PFSK-1 (cell line): ENCODE measurements around the gene DGKZ.

Experiments used
- FOXP2 ChIP-seq: optimal IDR thresholded peaks from 2 replicates; pipeline ENCODE3; 2011; ENCODE audit warnings: borderline replicate concordance, control low read depth, inconsistent platforms; ENCODE audit not compliant: insufficient read depth; ENCODE audit errors: extremely low read length, extremely low read depth
- REST ChIP-seq, 2 experiments: IDR thresholded peaks; 2 replicates each; pipeline versions ENCODE4 v1.6.1 to v1.8.0; 2011 to 2012; ENCODE audit warnings: low read depth in 2 of 2, low read length in 2 of 2, control low read depth in 1 of 2, inconsistent platforms in 1 of 2, mild to moderate bottlenecking in 1 of 2, moderate library complexity in 1 of 2; ENCODE audit not compliant: insufficient read depth in 1 of 2
- SIN3A ChIP-seq: IDR thresholded peaks from 2 replicates; pipeline ENCODE4 v1.6.1; 2012; ENCODE audit warnings: mild to moderate bottlenecking, low read length, moderate library complexity, borderline replicate concordance; ENCODE audit not compliant: insufficient read depth
- TAF1 ChIP-seq: IDR thresholded peaks from 2 replicates; pipeline ENCODE4 v1.6.1; 2012; ENCODE audit warnings: low read length, control low read depth, borderline replicate concordance; ENCODE audit not compliant: insufficient read depth

GRCh38 chr11:46422588-46422987 lies 75.3 kb downstream of the DGKZ start:
- no peak for TF ChIP-seq SIN3A
- TF ChIP-seq REST (IDR thresholded peaks at IDR 0.05; ENCODE audit: insufficient read depth in 1 of 2, low read depth in 2 of 2, low read length in 2 of 2), result no peak
- TF ChIP-seq FOXP2, result no peak
- TF ChIP-seq TAF1, result no peak
